ENCODE results near the gene SMYD5.

Gene SMYD5

DNA sequence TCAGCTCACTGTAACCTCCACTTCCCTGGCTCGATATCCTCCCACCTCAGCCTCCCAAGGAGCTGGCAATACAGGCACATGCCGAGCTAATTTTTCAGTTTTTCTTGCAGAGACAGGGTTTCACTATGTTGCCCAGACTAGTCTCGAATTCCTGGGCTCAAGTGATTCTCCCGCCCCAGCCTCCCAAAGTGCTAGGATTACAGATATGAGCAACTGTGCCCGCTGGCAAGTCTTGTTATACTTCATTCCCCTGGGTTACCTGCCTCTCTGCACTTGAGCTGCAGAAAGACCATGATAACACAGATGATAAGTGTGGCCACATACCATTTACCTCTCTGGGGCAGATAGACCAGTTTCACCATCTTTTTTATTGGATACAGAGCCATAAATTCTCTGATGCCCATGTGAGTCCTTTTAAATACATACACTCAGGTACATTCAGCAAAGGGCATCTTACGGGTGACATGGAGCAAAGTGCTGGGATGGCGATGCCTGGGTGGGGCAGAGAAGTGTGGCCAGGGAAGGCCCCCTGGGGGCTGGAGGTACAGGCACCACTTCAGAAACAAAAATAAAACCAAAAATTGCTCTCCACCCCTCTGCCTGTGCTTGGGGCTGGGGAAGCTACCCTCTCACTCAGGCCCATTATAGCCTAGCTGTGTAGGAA lies 40.4 kb downstream of the SMYD5 start:
- no peak overlapping the region for H3K27ac ChIP-seq (ENCODE audit: low read length)
- no peak overlapping the region for H3K9ac ChIP-seq (ENCODE audit: low read length in 2 of 2)
- H3K4me1 ChIP-seq (ENCODE audit: control insufficient read depth, insufficient read depth, low read length): no peaks in the 10 kb centered on the region
- no peak overlapping the region for H3K4me3 ChIP-seq (ENCODE audit: low read length in 2 of 2)
- no peaks in the 10 kb centered on the region for H3K9me3 ChIP-seq (ENCODE audit: control insufficient read depth in 2 of 2, low read length in 2 of 2)
- peaks cover 27 to 43% of the 10 kb centered on the region in 2 donors for H3K36me3 ChIP-seq (ENCODE audit: control insufficient read depth in 2 of 2, insufficient read depth in 2 of 2, low read length in 2 of 2)
- H3K27me3 ChIP-seq (ENCODE audit: control insufficient read depth in 1 of 2, insufficient read depth in 2 of 2, low read length in 2 of 2): no peaks in the 10 kb centered on the region

GRCh38 chr2:73255007-73255644 lies 41.1 kb downstream of the SMYD5 start:
- no peak overlapping the region for H3K9ac ChIP-seq (ENCODE audit: low read length in 2 of 2)
- H3K27ac ChIP-seq (ENCODE audit: low read length): no peak overlapping the region
- no peak overlapping the region for H3K4me3 ChIP-seq (ENCODE audit: low read length in 2 of 2)
- H3K9me3 ChIP-seq (ENCODE audit: control insufficient read depth in 2 of 2, low read length in 2 of 2): no peaks in the 10 kb centered on the region
- H3K4me1 ChIP-seq (ENCODE audit: control insufficient read depth, insufficient read depth, low read length): no peaks in the 10 kb centered on the region
- peaks cover 20 to 37% of the 10 kb centered on the region in 2 donors for H3K36me3 ChIP-seq (ENCODE audit: control insufficient read depth in 2 of 2, insufficient read depth in 2 of 2, low read length in 2 of 2)
- H3K27me3 ChIP-seq (ENCODE audit: control insufficient read depth in 1 of 2, insufficient read depth in 2 of 2, low read length in 2 of 2): no peaks in the 10 kb centered on the region

DNA sequence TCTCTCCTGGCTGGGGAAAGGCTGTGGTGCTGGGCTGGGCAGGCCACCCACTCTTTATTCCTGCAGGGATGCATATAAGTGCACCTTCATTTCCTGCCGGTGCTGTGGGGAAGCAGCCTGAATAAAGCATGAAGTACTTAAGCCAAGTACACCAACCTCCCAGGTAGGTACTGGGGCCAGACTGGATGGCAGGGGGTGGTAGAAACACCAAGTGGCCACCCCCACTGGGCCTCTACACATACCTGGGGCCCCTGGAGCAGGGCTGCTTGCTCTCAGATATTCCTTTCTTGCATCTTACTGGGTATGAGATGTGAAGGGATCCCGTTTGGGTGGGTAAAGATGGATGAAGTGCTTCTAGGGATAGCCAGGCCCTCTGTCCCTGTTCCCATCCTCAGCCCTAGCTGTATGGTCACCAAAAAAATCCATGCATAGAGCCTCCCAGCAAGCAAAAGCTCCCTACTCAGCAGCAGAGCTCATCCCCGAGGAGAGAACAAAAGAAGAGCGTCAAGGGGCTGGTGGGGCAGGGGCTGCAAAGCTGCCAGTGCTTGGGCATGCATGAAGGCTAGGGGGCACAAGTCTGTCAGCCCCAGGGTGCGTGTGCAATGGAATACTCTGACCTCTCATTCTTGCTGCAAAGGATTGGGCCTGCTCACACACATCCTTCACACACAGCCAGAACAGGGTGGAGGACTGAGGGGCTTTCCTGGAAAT lies 42.0 kb downstream of the SMYD5 start:
- no peak overlapping the region for H3K4me3 ChIP-seq (ENCODE audit: low read length in 2 of 2)
- no peaks in the 10 kb centered on the region for H3K4me1 ChIP-seq (ENCODE audit: control insufficient read depth, insufficient read depth, low read length)
- H3K36me3 ChIP-seq (ENCODE audit: control insufficient read depth in 2 of 2, insufficient read depth in 2 of 2, low read length in 2 of 2): peaks cover 15 to 27% of the 10 kb centered on the region in 2 donors
- H3K9ac ChIP-seq (ENCODE audit: low read length in 2 of 2): no peak overlapping the region
- no peaks in the 10 kb centered on the region for H3K27me3 ChIP-seq (ENCODE audit: control insufficient read depth in 1 of 2, insufficient read depth in 2 of 2, low read length in 2 of 2)
- no peak overlapping the region for H3K27ac ChIP-seq (ENCODE audit: low read length)
- no peaks in the 10 kb centered on the region for H3K9me3 ChIP-seq (ENCODE audit: control insufficient read depth in 2 of 2, low read length in 2 of 2)

- no peak overlapping the region for H3K4me3 ChIP-seq (ENCODE audit: low read length in 2 of 2)
- no peak overlapping the region for H3K9ac ChIP-seq (ENCODE audit: low read length in 2 of 2)
- peaks cover 14 to 25% of the 10 kb centered on the region in 2 donors for H3K36me3 ChIP-seq (ENCODE audit: control insufficient read depth in 2 of 2, insufficient read depth in 2 of 2, low read length in 2 of 2)
- H3K27ac ChIP-seq (ENCODE audit: low read length): no peak overlapping the region
- no peaks in the 10 kb centered on the region for H3K4me1 ChIP-seq (ENCODE audit: control insufficient read depth, insufficient read depth, low read length)
- no peaks in the 10 kb centered on the region for H3K9me3 ChIP-seq (ENCODE audit: control insufficient read depth in 2 of 2, low read length in 2 of 2)
- no peaks in the 10 kb centered on the region for H3K27me3 ChIP-seq (ENCODE audit: control insufficient read depth in 1 of 2, insufficient read depth in 2 of 2, low read length in 2 of 2)
Observed at GRCh38 chr2:73256618-73256922, 42.5 kb downstream of the SMYD5 start.

GRCh38 chr2:73257021-73257420 lies 43.0 kb downstream of the SMYD5 start:
- no peak overlapping the region for H3K27ac ChIP-seq (ENCODE audit: low read length)
- no peaks in the 10 kb centered on the region for H3K4me1 ChIP-seq (ENCODE audit: control insufficient read depth, insufficient read depth, low read length)
- no peak overlapping the region for H3K4me3 ChIP-seq (ENCODE audit: low read length in 2 of 2)
- H3K9me3 ChIP-seq (ENCODE audit: control insufficient read depth in 2 of 2, low read length in 2 of 2): no peaks in the 10 kb centered on the region
- peaks cover 11 to 23% of the 10 kb centered on the region in 2 donors for H3K36me3 ChIP-seq (ENCODE audit: control insufficient read depth in 2 of 2, insufficient read depth in 2 of 2, low read length in 2 of 2)
- H3K27me3 ChIP-seq (ENCODE audit: control insufficient read depth in 1 of 2, insufficient read depth in 2 of 2, low read length in 2 of 2): no peaks in the 10 kb centered on the region
- H3K9ac ChIP-seq (ENCODE audit: low read length in 2 of 2): no peak overlapping the region

DNA sequence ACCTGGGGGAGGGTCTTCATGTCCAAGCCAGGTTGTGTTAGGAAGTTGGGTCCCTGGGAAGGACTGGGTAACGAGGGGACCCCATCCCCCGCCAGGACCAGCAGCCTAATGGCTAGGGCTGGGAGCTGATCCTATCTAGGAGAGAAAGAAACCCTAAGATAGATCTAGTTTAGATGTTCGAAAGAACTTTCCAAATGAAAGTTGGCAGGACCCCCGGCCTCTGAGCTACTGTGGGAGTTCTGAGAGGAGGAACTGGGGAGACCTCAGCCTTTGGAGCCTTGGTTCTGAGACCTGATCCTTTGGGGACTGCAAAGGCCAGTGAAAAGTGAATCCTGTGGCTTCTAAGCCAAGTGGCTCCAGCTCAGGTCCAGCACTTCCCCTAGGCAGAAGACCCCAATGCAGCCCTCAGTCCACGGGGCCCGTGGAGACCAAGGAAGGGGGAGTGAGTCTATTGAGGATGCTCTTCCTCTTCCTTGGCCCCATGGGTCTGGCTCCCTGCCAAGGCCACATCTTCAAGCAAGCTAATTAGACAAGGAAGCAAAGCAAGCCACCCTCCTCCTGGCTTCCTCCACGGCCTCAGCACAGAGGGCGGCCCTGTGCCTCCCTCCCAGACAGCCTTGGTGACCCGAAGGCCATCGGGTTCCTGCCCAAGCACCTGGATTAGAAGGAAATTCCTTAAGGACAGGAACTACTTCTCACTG lies 43.5 kb downstream of the SMYD5 start:
- Histone ChIP-seq H3K4me3 (ENCODE audit: low read length in 2 of 2) (no peak overlapping the region), H3K9ac (ENCODE audit: low read length in 2 of 2) (no peak overlapping the region), H3K36me3 (ENCODE audit: control insufficient read depth in 2 of 2, insufficient read depth in 2 of 2, low read length in 2 of 2) (peaks cover 7 to 21% of the 10 kb centered on the region in 2 donors), H3K27me3 (ENCODE audit: control insufficient read depth in 1 of 2, insufficient read depth in 2 of 2, low read length in 2 of 2) (no peaks in the 10 kb centered on the region), H3K4me1 (ENCODE audit: control insufficient read depth, insufficient read depth, low read length) (no peaks in the 10 kb centered on the region), H3K9me3 (ENCODE audit: control insufficient read depth in 2 of 2, low read length in 2 of 2) (no peaks in the 10 kb centered on the region), H3K27ac (ENCODE audit: low read length) (no peak overlapping the region)

DNA sequence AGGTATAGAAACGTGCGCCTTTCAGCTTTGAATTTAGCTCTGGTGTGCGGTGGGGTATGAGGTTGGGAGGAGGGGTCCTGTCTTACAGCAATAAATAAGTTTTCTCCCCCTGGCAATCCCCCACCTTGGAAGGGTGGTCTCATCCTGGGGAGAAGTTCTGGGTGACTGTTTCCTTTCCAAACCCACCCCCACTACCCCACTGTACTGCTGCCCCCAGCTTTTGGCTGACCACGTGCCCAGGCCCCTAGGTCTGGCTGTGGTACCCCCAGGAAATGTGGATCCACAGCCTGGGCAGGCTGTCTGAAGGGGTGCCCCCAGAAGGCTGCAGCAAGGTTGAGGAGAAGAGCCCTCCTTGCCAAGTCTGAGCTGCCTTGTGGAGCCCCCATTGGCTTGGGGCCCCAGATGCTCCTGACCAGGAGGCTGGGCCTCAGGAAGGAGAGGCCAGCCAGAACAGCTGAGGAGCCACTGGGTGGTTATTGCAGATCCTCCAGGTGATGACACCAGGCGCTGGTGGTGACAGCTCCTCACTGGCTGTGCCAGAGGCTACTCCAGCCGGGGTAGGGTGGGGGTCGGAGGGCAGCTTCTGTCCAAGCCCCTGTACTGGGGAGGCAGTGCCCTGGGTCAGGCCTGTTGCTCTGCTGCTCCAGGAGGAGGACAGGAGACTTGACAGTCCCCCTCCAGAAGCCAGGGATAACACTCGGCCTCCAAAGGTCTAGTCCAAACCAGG lies 44.3 kb downstream of the SMYD5 start:
- H3K9ac ChIP-seq (ENCODE audit: low read length in 2 of 2): no peak overlapping the region
- H3K27ac ChIP-seq (ENCODE audit: low read length): no peak overlapping the region
- H3K27me3 ChIP-seq (ENCODE audit: control insufficient read depth in 1 of 2, insufficient read depth in 2 of 2, low read length in 2 of 2): no peaks in the 10 kb centered on the region
- peaks cover 3 to 13% of the 10 kb centered on the region in 2 donors for H3K36me3 ChIP-seq (ENCODE audit: control insufficient read depth in 2 of 2, insufficient read depth in 2 of 2, low read length in 2 of 2)
- H3K4me3 ChIP-seq (ENCODE audit: low read length in 2 of 2): no peak overlapping the region
- no peaks in the 10 kb centered on the region for H3K9me3 ChIP-seq (ENCODE audit: control insufficient read depth in 2 of 2, low read length in 2 of 2)
- H3K4me1 ChIP-seq (ENCODE audit: control insufficient read depth, insufficient read depth, low read length): no peaks in the 10 kb centered on the region

GRCh38 chr2:73258913-73259215 lies 44.8 kb downstream of the SMYD5 start:
- H3K4me3 ChIP-seq (ENCODE audit: low read length in 2 of 2): no peak overlapping the region
- no peak overlapping the region for H3K9ac ChIP-seq (ENCODE audit: low read length in 2 of 2)
- H3K9me3 ChIP-seq (ENCODE audit: control insufficient read depth in 2 of 2, low read length in 2 of 2): no peaks in the 10 kb centered on the region
- H3K27me3 ChIP-seq (ENCODE audit: control insufficient read depth in 1 of 2, insufficient read depth in 2 of 2, low read length in 2 of 2): no peaks in the 10 kb centered on the region
- H3K4me1 ChIP-seq (ENCODE audit: control insufficient read depth, insufficient read depth, low read length): no peaks in the 10 kb centered on the region
- H3K36me3 ChIP-seq (ENCODE audit: control insufficient read depth in 2 of 2, insufficient read depth in 2 of 2, low read length in 2 of 2): peaks cover 3 to 9% of the 10 kb centered on the region in 2 donors
- H3K27ac ChIP-seq (ENCODE audit: low read length): no peak overlapping the region

DNA sequence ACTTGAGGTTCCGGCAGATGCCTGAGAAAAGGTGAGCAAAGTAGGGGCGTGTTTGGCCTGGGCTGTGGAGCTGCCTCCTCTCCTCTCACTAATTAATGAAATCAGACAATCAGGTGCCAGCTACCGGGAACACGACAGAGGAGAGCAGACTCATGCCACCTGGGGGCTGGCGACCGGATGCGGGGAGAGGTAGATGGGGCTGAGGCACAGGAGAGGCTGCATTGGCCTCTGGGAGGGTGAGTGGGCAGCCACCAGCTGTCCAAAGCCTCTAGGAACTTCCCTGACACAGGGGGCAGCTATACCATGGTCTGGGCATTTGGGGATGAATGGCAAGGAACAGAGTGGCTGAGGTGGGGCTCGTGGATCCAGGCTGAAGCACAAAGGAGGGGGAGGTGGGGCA lies 45.2 kb downstream of the SMYD5 start:
- Histone ChIP-seq H3K27me3 (ENCODE audit: control insufficient read depth in 1 of 2, insufficient read depth in 2 of 2, low read length in 2 of 2) (no peaks in the 10 kb centered on the region), H3K4me3 (ENCODE audit: low read length in 2 of 2) (no peak overlapping the region), H3K27ac (ENCODE audit: low read length) (no peak overlapping the region), H3K9me3 (ENCODE audit: control insufficient read depth in 2 of 2, low read length in 2 of 2) (no peaks in the 10 kb centered on the region), H3K4me1 (ENCODE audit: control insufficient read depth, insufficient read depth, low read length) (no peaks in the 10 kb centered on the region), H3K9ac (ENCODE audit: low read length in 2 of 2) (no peak overlapping the region), H3K36me3 (ENCODE audit: control insufficient read depth in 2 of 2, insufficient read depth in 2 of 2, low read length in 2 of 2) (peaks cover 0 to 4% of the 10 kb centered on the region in 2 donors)

DNA sequence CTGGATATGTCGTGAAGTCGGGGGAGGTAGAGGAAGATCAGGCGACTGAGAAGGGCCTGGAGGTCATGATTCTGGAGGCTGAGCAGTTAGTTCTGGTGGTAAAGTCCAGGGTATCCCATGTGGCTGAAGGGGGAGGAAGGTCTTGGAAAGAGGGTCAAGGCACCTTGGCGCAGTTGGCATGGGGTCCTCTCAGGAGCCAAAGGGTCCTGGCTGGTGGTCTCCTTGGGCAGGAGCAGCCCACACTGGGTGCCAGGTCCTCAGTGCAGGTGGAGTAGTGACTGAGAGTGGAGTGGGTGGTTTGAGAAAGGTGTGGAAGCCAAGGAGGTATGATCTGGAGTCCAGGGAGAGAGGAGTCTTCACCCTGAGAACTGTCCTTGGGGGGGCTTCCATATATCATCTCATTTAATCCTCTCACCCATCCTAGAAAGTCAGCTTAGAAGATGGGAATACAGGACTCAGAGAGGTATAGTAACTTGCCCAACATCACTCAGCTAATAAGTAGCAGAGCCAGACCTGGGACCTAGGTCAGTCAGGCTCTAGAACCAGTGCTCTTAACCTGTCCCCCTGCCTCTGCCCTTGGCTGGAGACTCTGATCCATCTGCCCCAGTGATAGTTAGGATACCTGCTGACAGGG lies 45.8 kb downstream of the SMYD5 start:
- Histone ChIP-seq H3K36me3 (ENCODE audit: control insufficient read depth in 2 of 2, insufficient read depth in 2 of 2, low read length in 2 of 2) (peaks cover 0 to 2% of the 10 kb centered on the region in 2 donors), H3K9ac (ENCODE audit: low read length in 2 of 2) (no peak overlapping the region)

More for the DNA sequence above, 45.8 kb downstream of the SMYD5 start:
- no peaks in the 10 kb centered on the region for H3K27me3 ChIP-seq (ENCODE audit: control insufficient read depth in 1 of 2, insufficient read depth in 2 of 2, low read length in 2 of 2)
- H3K4me1 ChIP-seq (ENCODE audit: control insufficient read depth, insufficient read depth, low read length): no peaks in the 10 kb centered on the region
- no peaks in the 10 kb centered on the region for H3K9me3 ChIP-seq (ENCODE audit: control insufficient read depth in 2 of 2, low read length in 2 of 2)
- H3K4me3 ChIP-seq (ENCODE audit: low read length in 2 of 2): no peak overlapping the region
- no peak overlapping the region for H3K27ac ChIP-seq (ENCODE audit: low read length)

Data from stomach smooth muscle (tissue), 2 donors.